Large intestine (tissue), 3 donors: ENCODE measurements around the gene ASMTL. TPM values are rescaled to one million over a fixed set of nuclear protein-coding genes. Genes with fewer than 3 reads are reported as not detected.
"Not testable (repeated sequence)": the region's sequence is repeated elsewhere in the genome, so short reads cannot be mapped to it uniquely, and the experiment has no call there.

Experiments
- DNase-seq, 2 donors: peaks; one replicate each; pipeline versions ENCODE4 v3.0.0 to v3.0.0-alpha.2; 2013
- H3K27ac ChIP-seq: one replicate; pipeline ENCODE4 v1.5.1; 2013; ENCODE audit warnings: low read length
- H3K27me3 ChIP-seq: 2 replicates; pipeline ENCODE4 v1.6.1; 2013; ENCODE audit warnings: low read length; ENCODE audit not compliant: control insufficient read depth, insufficient read depth
- H3K36me3 ChIP-seq: 2 replicates; pipeline ENCODE4 v1.6.1; 2013; ENCODE audit warnings: low read length; ENCODE audit not compliant: control insufficient read depth, insufficient read depth
- H3K4me1 ChIP-seq: one replicate; pipeline ENCODE4 v1.6.1; 2013; ENCODE audit warnings: low read length; ENCODE audit not compliant: control insufficient read depth, insufficient read depth
- H3K4me3 ChIP-seq: one replicate; pipeline ENCODE4 v1.5.1; 2013; ENCODE audit warnings: low read length
- H3K9me3 ChIP-seq: one replicate; pipeline ENCODE4 v1.6.1; 2013; ENCODE audit warnings: mild to moderate bottlenecking, low read depth, low read length, moderate library complexity; ENCODE audit not compliant: control insufficient read depth
- WGBS: methylation state at CpG from one replicate; pipeline ENCODE4 v1.1.5; 2013; ENCODE audit warnings: low lambda C conversion rate; ENCODE audit not compliant: insufficient coverage; 5-methylcytosine and 5-hydroxymethylcytosine counted together
- polyA plus RNA-seq: library from polyadenylated mRNA; unstranded; fragments of 120-200 nt; gene quantifications from one replicate; pipeline ENCODE4 v1.2.1, GENCODE V29; 2013

The ASMTL gene
- polyA plus RNA-seq, 1 donor = 25.9 TPM

- not testable (repeated sequence) for H3K27me3 ChIP-seq, DNase-seq, H3K27ac ChIP-seq, H3K36me3 ChIP-seq, H3K4me1 ChIP-seq, H3K4me3 ChIP-seq
- H3K9me3 ChIP-seq = peaks cover 27% of the 10 kb centered on the region
- no CpG with 5 or more reads among the region's 13 CpGs for WGBS
These were observed 5.4 kb downstream of the ASMTL start for GRCh38 chrX:1446984-1447968.

GRCh38 chrX:1444561-1445500, 7.9 kb downstream of the ASMTL start:
- Histone ChIP-seq H3K27ac (no peak overlapping the region), H3K27me3 (no peaks in the 10 kb centered on the region), H3K4me3 (no peak overlapping the region), H3K36me3 (peaks cover 9% of the 10 kb centered on the region), H3K9me3 (peaks cover 26% of the 10 kb centered on the region), H3K4me1 (no peaks in the 10 kb centered on the region)
- 100% methylated on average over 2 of the region's 19 CpGs for WGBS
- no peak for DNase-seq

GRCh38 chrX:1443496-1444075, 9.1 kb downstream of the ASMTL start:
- 86% methylated on average over 1 of the region's 26 CpGs for WGBS
- Histone ChIP-seq H3K27me3 (no peaks in the 10 kb centered on the region), H3K9me3 (peaks cover 29% of the 10 kb centered on the region), H3K4me1 (no peaks in the 10 kb centered on the region), H3K27ac (no peak overlapping the region), H3K36me3 (peaks cover 16% of the 10 kb centered on the region), H3K4me3 (no peak overlapping the region)
- DNase-seq = no peak

- H3K27ac ChIP-seq = no peak overlapping the region
- DNase-seq = no peak
- no CpG with 5 or more reads among the region's 38 CpGs for WGBS
- no peak overlapping the region for H3K4me3 ChIP-seq
- H3K27me3 ChIP-seq = no peaks in the 10 kb centered on the region
- H3K4me1 ChIP-seq = no peaks in the 10 kb centered on the region
- H3K36me3 ChIP-seq = peaks cover 21% of the 10 kb centered on the region
- peaks cover 28% of the 10 kb centered on the region for H3K9me3 ChIP-seq
These were observed 9.9 kb downstream of the ASMTL start for GRCh38 chrX:1442724-1443367.

- no peak overlapping the region for H3K4me3 ChIP-seq
- DNase-seq = no peak
- no CpG with 5 or more reads among the region's 18 CpGs for WGBS
- peaks cover 25% of the 10 kb centered on the region for H3K9me3 ChIP-seq
- H3K27ac ChIP-seq = no peak overlapping the region
- H3K36me3 ChIP-seq = peaks cover 21% of the 10 kb centered on the region
- H3K27me3 ChIP-seq = no peaks in the 10 kb centered on the region
- H3K4me1 ChIP-seq = no peaks in the 10 kb centered on the region
These were observed 10.6 kb downstream of the ASMTL start for GRCh38 chrX:1442016-1442665.

DNA sequence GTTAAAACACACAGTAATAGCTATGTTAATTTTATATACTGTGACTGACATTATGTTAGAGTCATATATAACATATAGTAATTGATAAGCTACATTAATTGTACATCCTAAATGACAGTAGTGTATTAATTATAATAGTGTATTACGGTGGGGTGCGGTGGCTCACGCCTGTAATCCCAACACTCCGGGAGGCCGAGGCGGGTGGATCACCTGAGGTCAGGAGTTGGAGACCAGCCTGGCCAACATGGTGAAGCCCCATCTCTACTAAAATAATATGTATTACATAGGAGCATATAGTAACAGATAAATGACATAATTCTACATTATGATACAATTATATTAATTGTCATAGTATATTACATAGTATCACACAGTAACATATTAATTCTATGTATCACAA, 12.2 kb downstream of the ASMTL start:
- no peaks in the 10 kb centered on the region for H3K27me3 ChIP-seq
- no CpG with 5 or more reads among the region's 6 CpGs for WGBS
- no peak for DNase-seq
- peaks cover 23% of the 10 kb centered on the region for H3K9me3 ChIP-seq
- H3K36me3 ChIP-seq = peaks cover 33% of the 10 kb centered on the region
- no peaks in the 10 kb centered on the region for H3K4me1 ChIP-seq
- H3K4me3 ChIP-seq = no peak overlapping the region
- H3K27ac ChIP-seq = no peak overlapping the region

GRCh38 chrX:1435241-1435895, 17.3 kb downstream of the ASMTL start:
- H3K27ac ChIP-seq = no peak overlapping the region
- no peaks in the 10 kb centered on the region for H3K4me1 ChIP-seq
- H3K27me3 ChIP-seq = no peaks in the 10 kb centered on the region
- peaks cover 11% of the 10 kb centered on the region for H3K9me3 ChIP-seq
- DNase-seq = no peak
- WGBS = no CpG with 5 or more reads among the region's 20 CpGs
- H3K4me3 ChIP-seq = no peak overlapping the region
- peaks cover 42% of the 10 kb centered on the region for H3K36me3 ChIP-seq

GRCh38 chrX:1434871-1435240, 17.9 kb downstream of the ASMTL start:
- H3K27ac ChIP-seq = no peak overlapping the region
- H3K36me3 ChIP-seq = peaks cover 38% of the 10 kb centered on the region
- no peak for DNase-seq
- WGBS = no CpG with 5 or more reads among the region's 22 CpGs
- no peak overlapping the region for H3K4me3 ChIP-seq
- peaks cover 11% of the 10 kb centered on the region for H3K9me3 ChIP-seq
- no peaks in the 10 kb centered on the region for H3K4me1 ChIP-seq
- no peaks in the 10 kb centered on the region for H3K27me3 ChIP-seq

DNA sequence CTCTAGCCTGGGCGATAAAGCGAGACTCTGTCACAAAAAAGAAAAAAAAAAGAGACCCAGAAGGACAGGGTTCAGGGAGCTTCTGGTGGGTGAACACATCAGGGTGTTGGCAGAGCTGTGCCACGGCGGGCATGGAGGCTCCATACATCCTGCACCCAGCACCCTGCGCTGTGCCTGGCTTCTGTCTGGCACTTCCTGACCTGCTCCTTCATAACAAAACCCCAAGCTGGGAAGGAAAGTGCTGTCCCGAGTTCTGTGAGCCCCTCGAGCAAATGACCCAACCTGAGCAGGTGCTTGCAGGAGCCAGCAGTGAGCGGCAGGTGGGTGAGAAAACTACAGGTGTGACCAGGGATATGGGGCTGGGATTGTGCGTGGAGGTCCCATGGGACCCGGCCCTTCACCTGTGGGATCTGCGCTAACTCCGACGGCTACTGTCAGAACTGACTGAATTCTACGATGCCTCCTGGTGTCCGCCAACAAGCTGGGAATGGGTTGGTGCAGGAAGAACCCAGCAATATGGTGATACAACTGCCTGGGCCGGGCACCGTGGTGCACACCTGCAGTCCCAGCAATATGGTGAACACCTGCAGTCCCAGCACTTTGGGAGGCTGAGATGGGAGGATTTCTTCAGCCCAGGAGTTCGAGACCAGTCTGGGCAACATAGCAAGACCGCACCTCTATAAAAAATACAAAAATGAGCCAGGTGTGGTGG, 18.9 kb downstream of the ASMTL start:
- no peak for DNase-seq
- no peak overlapping the region for H3K27ac ChIP-seq
- no peaks in the 10 kb centered on the region for H3K27me3 ChIP-seq
- peaks cover 3% of the 10 kb centered on the region for H3K9me3 ChIP-seq
- peaks cover 34% of the 10 kb centered on the region for H3K36me3 ChIP-seq
- no CpG with 5 or more reads among the region's 19 CpGs for WGBS
- no peak overlapping the region for H3K4me3 ChIP-seq
- no peaks in the 10 kb centered on the region for H3K4me1 ChIP-seq
